Astrocyte (in vitro differentiated cells and primary cell): ENCODE results near the gene SHC4.

ENCODE experiments used
- EZH2 ChIP-seq: IDR thresholded peaks from 2 replicates; pipeline ENCODE4 v1.6.1; 2012; ENCODE audit warnings: mild to moderate bottlenecking, low read length, inconsistent platforms; ENCODE audit not compliant: insufficient read depth
- TF ChIP-seq, protein P1 (sequence below): IDR thresholded peaks from 2 replicates; pipeline ENCODE4 v1.5.1; 2011; ENCODE audit warnings: low read depth, mild to moderate bottlenecking, inconsistent platforms, low read length, moderate library complexity; ENCODE audit not compliant: insufficient read depth

DNA sequence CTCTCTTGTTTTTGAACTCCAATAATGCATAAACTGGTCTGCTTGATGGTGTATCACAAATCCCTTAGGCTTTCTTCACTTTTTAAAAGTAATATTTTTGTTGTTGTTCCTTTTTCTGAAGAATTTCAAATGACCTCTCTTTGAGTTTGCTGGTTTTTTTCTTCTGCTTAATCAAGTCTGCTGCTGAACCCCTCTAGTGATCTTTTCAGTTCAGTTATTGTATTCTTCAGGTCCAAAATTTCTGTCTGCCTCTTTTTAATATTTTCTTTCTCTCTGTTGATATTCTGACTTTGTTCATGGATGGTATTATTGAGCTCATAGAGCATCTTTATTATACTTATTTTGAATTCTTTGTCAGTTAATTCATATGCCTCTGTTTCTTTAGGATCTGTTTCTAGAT, 131.1 kb downstream of the SHC4 start:
- TF ChIP-seq, protein P1, sequence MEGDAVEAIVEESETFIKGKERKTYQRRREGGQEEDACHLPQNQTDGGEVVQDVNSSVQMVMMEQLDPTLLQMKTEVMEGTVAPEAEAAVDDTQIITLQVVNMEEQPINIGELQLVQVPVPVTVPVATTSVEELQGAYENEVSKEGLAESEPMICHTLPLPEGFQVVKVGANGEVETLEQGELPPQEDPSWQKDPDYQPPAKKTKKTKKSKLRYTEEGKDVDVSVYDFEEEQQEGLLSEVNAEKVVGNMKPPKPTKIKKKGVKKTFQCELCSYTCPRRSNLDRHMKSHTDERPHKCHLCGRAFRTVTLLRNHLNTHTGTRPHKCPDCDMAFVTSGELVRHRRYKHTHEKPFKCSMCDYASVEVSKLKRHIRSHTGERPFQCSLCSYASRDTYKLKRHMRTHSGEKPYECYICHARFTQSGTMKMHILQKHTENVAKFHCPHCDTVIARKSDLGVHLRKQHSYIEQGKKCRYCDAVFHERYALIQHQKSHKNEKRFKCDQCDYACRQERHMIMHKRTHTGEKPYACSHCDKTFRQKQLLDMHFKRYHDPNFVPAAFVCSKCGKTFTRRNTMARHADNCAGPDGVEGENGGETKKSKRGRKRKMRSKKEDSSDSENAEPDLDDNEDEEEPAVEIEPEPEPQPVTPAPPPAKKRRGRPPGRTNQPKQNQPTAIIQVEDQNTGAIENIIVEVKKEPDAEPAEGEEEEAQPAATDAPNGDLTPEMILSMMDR = no peak
- TF ChIP-seq EZH2 = no peak
